MM.1S (cell line): Measurements from ENCODE around the gene DDN.

Source experiments
- DNase-seq: peaks from one replicate; pipeline ENCODE4 v3.0.0-alpha.2; 2015
- H2AFZ ChIP-seq: fragments of 300-600 bp; sonication (generic); 2 replicates; pipeline ENCODE4 v1.6.0; 2016; ENCODE audit warnings: antibody characterized with exemption, low read length
- H3F3A ChIP-seq: fragments of 300-600 bp; sonication (generic); 2 replicates; pipeline ENCODE4 v1.6.1; 2016; ENCODE audit warnings: mild to moderate bottlenecking, antibody characterized with exemption, low read length, moderate library complexity, mixed read lengths; ENCODE audit not compliant: insufficient read depth
- H3K27ac ChIP-seq: fragments of 300-600 bp; sonication (generic); 2 replicates; pipeline ENCODE4 v1.5.1; 2016; ENCODE audit warnings: mild to moderate bottlenecking, low read length
- H3K27me3 ChIP-seq: fragments of 300-600 bp; sonication (generic); replicated peaks from 2 replicates; pipeline ENCODE4 v1.6.0; 2016; ENCODE audit warnings: low read length; ENCODE audit not compliant: insufficient read depth
- H3K36me3 ChIP-seq: fragments of 300-600 bp; sonication (generic); replicated peaks from 2 replicates; pipeline ENCODE4 v1.6.1; 2016; ENCODE audit warnings: mild to moderate bottlenecking, low read length, mixed read lengths; ENCODE audit not compliant: insufficient read depth
- H3K4me1 ChIP-seq: fragments of 300-600 bp; sonication (generic); 2 replicates; pipeline ENCODE4 v1.6.1; 2016; ENCODE audit warnings: low read length, mixed read lengths
- H3K4me2 ChIP-seq: fragments of 300-600 bp; sonication (generic); 2 replicates; pipeline ENCODE4 v1.6.0; 2016; ENCODE audit warnings: low read depth, low read length
- H3K4me3 ChIP-seq: fragments of 300-600 bp; sonication (generic); 2 replicates; pipeline ENCODE4 v1.5.1; 2016; ENCODE audit warnings: low read length, mixed read lengths
- H3K79me2 ChIP-seq: fragments of 300-600 bp; sonication (generic); 2 replicates; pipeline ENCODE4 v1.6.1; 2016; ENCODE audit warnings: mixed run types, low read length, mixed read lengths
- H3K9ac ChIP-seq: fragments of 300-600 bp; sonication (generic); 2 replicates; pipeline ENCODE4 v1.6.1; 2016; ENCODE audit warnings: low read length, mixed read lengths
- H3K9me2 ChIP-seq: fragments of 300-600 bp; sonication (generic); replicated peaks from 2 replicates; pipeline ENCODE4 v1.6.1; 2016; ENCODE audit warnings: mild to moderate bottlenecking, low read length, mixed read lengths; ENCODE audit not compliant: insufficient read depth
- H3K9me3 ChIP-seq: fragments of 300-600 bp; sonication (generic); replicated peaks from 2 replicates; pipeline ENCODE4 v1.6.1; 2016; ENCODE audit warnings: mild to moderate bottlenecking, low read length, mixed read lengths; ENCODE audit not compliant: insufficient read depth
- H4K20me1 ChIP-seq: fragments of 300-600 bp; sonication (generic); 2 replicates; pipeline ENCODE4 v1.6.1; 2016; ENCODE audit warnings: mild to moderate bottlenecking, low read length, moderate library complexity, mixed read lengths; ENCODE audit not compliant: insufficient read depth
- CTCF ChIP-seq: fragments of 300-600 bp; sonication (generic); IDR thresholded peaks from 2 replicates; pipeline ENCODE4 v1.5.1; 2016; ENCODE audit warnings: antibody characterized with exemption, low read length, mixed read lengths
- EZH2 ChIP-seq: fragments of 300-600 bp; sonication (generic); optimal IDR thresholded peaks from 2 replicates; pipeline ENCODE3; 2017; ENCODE audit warnings: low read depth, mild to moderate bottlenecking, antibody characterized with exemption, low read length, mixed read lengths
- EZH2phosphoT487 ChIP-seq: fragments of 300-600 bp; sonication (generic); IDR thresholded peaks from 2 replicates; pipeline ENCODE4 v1.6.1; 2018; ENCODE audit warnings: antibody characterized with exemption, low read length

Gene DDN

DNA sequence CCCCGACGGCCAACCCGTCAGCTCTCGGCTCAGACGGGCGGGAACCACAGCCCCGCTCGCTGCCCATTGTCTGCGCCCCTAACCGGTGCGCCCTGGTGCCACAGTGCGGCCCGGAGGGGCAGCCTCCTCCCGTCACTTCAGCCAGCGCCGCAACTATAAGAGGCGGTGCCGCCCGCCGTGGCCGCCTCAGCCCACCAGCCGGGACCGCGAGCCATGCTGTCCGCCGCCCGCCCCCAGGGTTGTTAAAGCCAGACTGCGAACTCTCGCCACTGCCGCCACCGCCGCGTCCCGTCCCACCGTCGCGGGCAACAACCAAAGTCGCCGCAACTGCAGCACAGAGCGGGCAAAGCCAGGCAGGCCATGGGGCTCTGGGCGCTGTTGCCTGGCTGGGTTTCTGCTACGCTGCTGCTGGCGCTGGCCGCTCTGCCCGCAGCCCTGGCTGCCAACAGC lies 20.9 kb downstream of the DDN start, which contains the start of gene WNT1:
WNT1 (plus strand) TSS at position 32 of the 450 bp plus-strand sequence; CDS start at position 361, 329 bp downstream.
- no peaks in the 10 kb centered on the region for H4K20me1 ChIP-seq
- H3K4me3 ChIP-seq = peak within 1 kb of the TSS; percentile 52
- peaks cover 93% of the 10 kb centered on the region for H3K27me3 ChIP-seq
- TF ChIP-seq EZH2phosphoT487 = no peak
- TF ChIP-seq CTCF = no peak; the same call in 1 of the 2 replicates
- TF ChIP-seq EZH2 = no peak
- peaks cover 41% of the 10 kb centered on the region for H3K4me1 ChIP-seq
- peak within 1 kb of the TSS; percentile 46; the same call in 1 of the 2 replicates for H2AFZ ChIP-seq
- no peaks in the 10 kb centered on the region for H3K79me2 ChIP-seq
- peak within 1 kb of the TSS; percentile 89 for H3K4me2 ChIP-seq
- H3F3A ChIP-seq = no peaks in the 10 kb centered on the region
- H3K9me3 ChIP-seq = no peaks in the 10 kb centered on the region
- H3K9ac ChIP-seq = no peak within 1 kb of the TSS
- DNase-seq = no peak
- no peaks in the 10 kb centered on the region for H3K9me2 ChIP-seq
- no peaks in the 10 kb centered on the region for H3K36me3 ChIP-seq
- no peak within 1 kb of the TSS for H3K27ac ChIP-seq

DNA sequence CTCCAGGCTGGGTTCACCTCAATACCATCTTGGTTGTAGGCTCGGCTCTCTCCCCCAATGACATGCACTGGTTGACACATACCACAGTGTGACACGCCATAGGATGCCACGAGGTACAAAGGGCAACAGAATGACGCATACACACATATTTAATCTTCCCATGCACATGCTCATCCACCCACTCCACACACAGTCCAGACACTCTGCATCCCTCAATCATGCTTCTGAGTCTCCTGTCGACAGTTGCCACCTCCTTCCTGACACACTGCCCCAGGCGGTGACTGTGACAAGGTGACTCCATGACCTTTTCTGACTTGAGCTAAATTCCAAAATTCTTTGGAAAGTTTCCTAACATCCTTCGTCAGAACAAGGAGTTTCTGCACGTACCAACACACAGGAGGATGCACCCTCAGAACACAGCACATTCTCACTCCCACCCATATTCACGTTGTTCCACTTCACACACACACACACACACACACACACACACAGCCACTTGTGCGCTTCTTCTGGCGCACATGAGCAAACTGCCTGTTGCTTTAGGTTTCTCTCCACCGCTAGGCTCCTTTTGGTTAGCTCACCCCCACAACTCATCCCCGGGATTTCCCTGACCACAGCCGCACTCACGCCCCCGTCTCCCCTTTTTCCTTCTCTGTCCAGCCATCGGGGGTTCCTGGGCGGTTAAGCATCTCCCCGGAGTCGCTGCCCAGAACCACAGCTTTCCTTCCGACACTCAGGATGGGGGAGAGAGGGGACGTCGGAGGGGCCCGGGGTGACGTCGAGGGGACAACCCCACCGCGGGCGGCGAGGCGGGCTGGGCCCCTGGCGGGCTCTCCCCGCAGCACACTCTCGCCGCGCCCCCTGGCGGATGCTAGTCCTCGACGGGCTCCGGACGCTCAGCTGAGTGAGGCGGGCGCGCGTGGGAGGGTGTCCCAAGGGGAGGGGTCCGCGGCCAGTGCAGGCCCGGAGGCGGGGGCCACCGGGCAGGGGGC lies 21.6 kb downstream of the DDN start:
- no peak for TF ChIP-seq EZH2
- TF ChIP-seq CTCF = peak; percentile 83
- no peak for TF ChIP-seq EZH2phosphoT487
- Histone ChIP-seq H3K36me3 (no peaks in the 10 kb centered on the region), H3K4me3 (no peak overlapping the region; the same call in none of the 2 replicates)

GRCh38 chr12:48973941-48974673 lies 25.1 kb downstream of the DDN start:
- TF ChIP-seq CTCF = peak; percentile 53
- TF ChIP-seq EZH2phosphoT487 = no peak
- H3F3A ChIP-seq = no peaks in the 10 kb centered on the region
- H3K9me2 ChIP-seq = no peaks in the 10 kb centered on the region
- no peaks in the 10 kb centered on the region for H3K36me3 ChIP-seq
- H3K4me2 ChIP-seq = no peak overlapping the region
- H3K4me1 ChIP-seq = peaks cover 19% of the 10 kb centered on the region
- H3K9ac ChIP-seq = no peak overlapping the region
- no peak for DNase-seq
- H3K27ac ChIP-seq = no peak overlapping the region
- peaks cover 87% of the 10 kb centered on the region for H3K27me3 ChIP-seq
- H3K79me2 ChIP-seq = no peaks in the 10 kb centered on the region
- H3K4me3 ChIP-seq = no peak overlapping the region
- H4K20me1 ChIP-seq = no peaks in the 10 kb centered on the region
- H2AFZ ChIP-seq = no peak overlapping the region
- H3K9me3 ChIP-seq = no peaks in the 10 kb centered on the region

More for the DNA sequence above, 21.6 kb downstream of the DDN start:
- Histone ChIP-seq H3K9ac (no peak overlapping the region), H3K27me3 (peaks cover 95% of the 10 kb centered on the region), H3F3A (no peaks in the 10 kb centered on the region), H3K79me2 (no peaks in the 10 kb centered on the region), H3K27ac (no peak overlapping the region), H3K9me2 (no peaks in the 10 kb centered on the region), H3K4me2 (peak overlapping the region; percentile 89), H3K4me1 (peaks cover 41% of the 10 kb centered on the region), H2AFZ (peak overlapping the region; percentile 46; the same call in 1 of the 2 replicates), H4K20me1 (no peaks in the 10 kb centered on the region), H3K9me3 (no peaks in the 10 kb centered on the region)
- peak; percentile 65 for DNase-seq
